H9 (cell line): ENCODE data around the gene ANAPC2. TPM values are rescaled to one million over a fixed set of nuclear protein-coding genes. Genes with fewer than 3 reads are reported as not detected.
A peak's percentile ranks its signal among the peaks of the same experiment; 100 is the strongest.

ENCODE experiments used
- DNase-seq: peaks from one replicate; pipeline ENCODE4 v3.0.0-alpha.2; 2017
- H2AFZ ChIP-seq: one replicate; pipeline ENCODE4 v1.6.1; 2013; ENCODE audit warnings: mild to moderate bottlenecking, low read length, control low read depth, moderate library complexity
- H2AK5ac ChIP-seq: 2 replicates; pipeline ENCODE4 v1.6.1; 2013; ENCODE audit warnings: low read length, control low read depth, mixed read lengths; ENCODE audit not compliant: insufficient read length
- H2BK120ac ChIP-seq: one replicate; pipeline ENCODE4 v1.6.1; 2013; ENCODE audit warnings: low read depth, mild to moderate bottlenecking, low read length, control low read depth, inconsistent platforms; ENCODE audit not compliant: poor library complexity, severe bottlenecking
- H2BK12ac ChIP-seq: 2 replicates; pipeline ENCODE4 v1.6.1; 2013; ENCODE audit warnings: low read length, control low read depth, mixed read lengths, low read depth; ENCODE audit not compliant: insufficient read length
- H2BK15ac ChIP-seq: 2 replicates; pipeline ENCODE4 v1.6.1; 2013; ENCODE audit warnings: low read depth, low read length, control low read depth
- H2BK20ac ChIP-seq: one replicate; pipeline ENCODE4 v1.6.1; 2013; ENCODE audit warnings: low read depth, mild to moderate bottlenecking, low read length, control low read depth, inconsistent platforms; ENCODE audit not compliant: poor library complexity, severe bottlenecking
- H2BK5ac ChIP-seq: 2 replicates; pipeline ENCODE4 v1.6.1; 2013; ENCODE audit warnings: low read length, control low read depth, mixed read lengths; ENCODE audit not compliant: insufficient read length
- H3K14ac ChIP-seq: 2 replicates; pipeline ENCODE4 v1.6.1; 2013; ENCODE audit warnings: low read length, control low read depth; ENCODE audit not compliant: insufficient read depth
- H3K18ac ChIP-seq: 2 replicates; pipeline ENCODE4 v1.6.1; 2013; ENCODE audit warnings: low read depth, mild to moderate bottlenecking, mixed read lengths, low read length, control low read depth; ENCODE audit not compliant: insufficient read length
- H3K23ac ChIP-seq: 2 replicates; pipeline ENCODE4 v1.6.1; 2013; ENCODE audit warnings: low read length, control low read depth, mixed read lengths, low read depth; ENCODE audit not compliant: insufficient read length
- H3K23me2 ChIP-seq: 2 replicates; pipeline ENCODE4 v1.6.1; 2013; ENCODE audit warnings: low read depth, mild to moderate bottlenecking, mixed read lengths, low read length, control low read depth; ENCODE audit not compliant: insufficient read length, poor library complexity, severe bottlenecking
- H3K27ac ChIP-seq: 2 replicates; pipeline ENCODE4 v1.5.1; 2013; ENCODE audit warnings: low read length, control low read depth, mixed read lengths, low read depth; ENCODE audit not compliant: insufficient read length
- H3K27me3 ChIP-seq: 2 replicates; pipeline ENCODE4 v1.6.1; 2013; ENCODE audit warnings: low read length, control low read depth, inconsistent platforms; ENCODE audit not compliant: insufficient read depth
- H3K4ac ChIP-seq: 2 replicates; pipeline ENCODE4 v1.6.1; 2013; ENCODE audit warnings: low read depth, mild to moderate bottlenecking, control low read depth, inconsistent platforms, low read length, moderate library complexity
- H3K4me1 ChIP-seq: 2 replicates; pipeline ENCODE4 v1.6.1; 2013; ENCODE audit warnings: low read length, control low read depth, inconsistent platforms; ENCODE audit not compliant: insufficient read depth
- H3K4me2 ChIP-seq: 2 replicates; pipeline ENCODE4 v1.6.1; 2013; ENCODE audit warnings: low read length, control low read depth, mixed read lengths; ENCODE audit not compliant: insufficient read length, insufficient read depth
- H3K56ac ChIP-seq: 2 replicates; pipeline ENCODE4 v1.6.1; 2013; ENCODE audit warnings: low read depth, mild to moderate bottlenecking, mixed read lengths, low read length, control low read depth; ENCODE audit not compliant: insufficient read length
- H3K79me1 ChIP-seq: 2 replicates; pipeline ENCODE4 v1.6.1; 2013; ENCODE audit warnings: low read depth, mild to moderate bottlenecking, moderate library complexity, low read length, control low read depth, inconsistent platforms; ENCODE audit not compliant: insufficient read depth, poor library complexity, severe bottlenecking
- H3K79me2 ChIP-seq: 2 replicates; pipeline ENCODE4 v1.6.1; 2013; ENCODE audit warnings: low read length, control low read depth, inconsistent platforms; ENCODE audit not compliant: insufficient read depth
- H3K9ac ChIP-seq: 2 replicates; pipeline ENCODE4 v1.6.1; 2013; ENCODE audit warnings: low read length, control low read depth, mixed read lengths; ENCODE audit not compliant: insufficient read length; ENCODE audit errors: extremely low read depth
- H3K9me3 ChIP-seq: one replicate; pipeline ENCODE4 v1.6.1; 2013; ENCODE audit warnings: low read depth, low read length, inconsistent platforms; ENCODE audit not compliant: control insufficient read depth
- H3T11ph ChIP-seq: one replicate; pipeline ENCODE4 v1.6.1; 2013; ENCODE audit warnings: mild to moderate bottlenecking, low read length, control low read depth, inconsistent platforms
- H4K20me1 ChIP-seq: one replicate; pipeline ENCODE4 v1.6.1; 2013; ENCODE audit not compliant: control insufficient read depth, insufficient read length, insufficient read depth
- H4K5ac ChIP-seq: 2 replicates; pipeline ENCODE4 v1.6.1; 2013; ENCODE audit warnings: low read depth, mild to moderate bottlenecking, mixed read lengths, low read length, control low read depth; ENCODE audit not compliant: insufficient read length
- H4K8ac ChIP-seq: replicated peaks from 2 replicates; pipeline ENCODE4 v1.6.1; 2013; ENCODE audit warnings: low read length, control low read depth, mixed read lengths, low read depth; ENCODE audit not compliant: insufficient read length
- H4K91ac ChIP-seq: 2 replicates; pipeline ENCODE4 v1.6.1; 2013; ENCODE audit warnings: low read depth, mild to moderate bottlenecking, moderate library complexity, mixed read lengths, low read length, control low read depth; ENCODE audit not compliant: insufficient read length
- H3K27ac Mint-ChIP-seq, 3 experiments: 2 replicates in 2 of 3; 3 replicates in 1 of 3; pipeline ENCODE4 v1.8.0; 2020 to 2021; ENCODE audit warnings: mixed read lengths in 3 of 3, mild to moderate bottlenecking in 1 of 3, moderate library complexity in 1 of 3
- H3K27me3 Mint-ChIP-seq: 2 replicates; pipeline ENCODE4 v1.8.0; 2021; ENCODE audit warnings: low read depth, mild to moderate bottlenecking, moderate library complexity, mixed read lengths
- H3K36me3 Mint-ChIP-seq, 3 experiments: 2 replicates in 2 of 3; 3 replicates in 1 of 3; pipeline ENCODE4 v1.8.0; 2020 to 2021; ENCODE audit warnings: low read depth in 3 of 3, mixed read lengths in 3 of 3; ENCODE audit not compliant: insufficient read depth in 1 of 3
- H3K4me1 Mint-ChIP-seq, 2 experiments: 2 replicates each; pipeline ENCODE4 v1.8.0; 2020; ENCODE audit warnings: mixed read lengths in 2 of 2
- H3K4me3 Mint-ChIP-seq, 2 experiments: 2 replicates in 1 of 2; 3 replicates in 1 of 2; pipeline ENCODE4 v1.8.0; 2020 to 2021; ENCODE audit warnings: mild to moderate bottlenecking in 2 of 2, mixed read lengths in 2 of 2, moderate library complexity in 1 of 2
- H3K9me3 Mint-ChIP-seq, 2 experiments: 2 replicates in 1 of 2; 3 replicates in 1 of 2; pipeline ENCODE4 v1.8.0; 2020; ENCODE audit warnings: mild to moderate bottlenecking in 2 of 2, mixed read lengths in 2 of 2, moderate library complexity in 1 of 2
- WGBS: extraction: QIAGEN DNeasy Blood & Tissue Kit; methylation state at CpG from one replicate; pipeline ENCODE4 v1.1.7; 2013; ENCODE audit warnings: missing lambda C conversion rate, low lambda C conversion rate, mixed read lengths; ENCODE audit not compliant: insufficient read length; ENCODE audit errors: extremely low coverage; 5-methylcytosine and 5-hydroxymethylcytosine counted together
- total RNA-seq: library from RNA; stranded (reverse); gene quantifications from 2 replicates; pipeline ENCODE4 v1.2.1, GENCODE V29; 2021
- TF ChIP-seq, protein P1 (sequence below): fragments of 200-600 bp; sonication (generic); conservative IDR thresholded peaks from 3 replicates; pipeline ENCODE4 v1.8.0; 2021; ENCODE audit warnings: antibody characterized with exemption, mild to moderate bottlenecking

Gene ANAPC2
- total RNA-seq, 1 experiment from 2014 or later: 54.8 TPM

DNA sequence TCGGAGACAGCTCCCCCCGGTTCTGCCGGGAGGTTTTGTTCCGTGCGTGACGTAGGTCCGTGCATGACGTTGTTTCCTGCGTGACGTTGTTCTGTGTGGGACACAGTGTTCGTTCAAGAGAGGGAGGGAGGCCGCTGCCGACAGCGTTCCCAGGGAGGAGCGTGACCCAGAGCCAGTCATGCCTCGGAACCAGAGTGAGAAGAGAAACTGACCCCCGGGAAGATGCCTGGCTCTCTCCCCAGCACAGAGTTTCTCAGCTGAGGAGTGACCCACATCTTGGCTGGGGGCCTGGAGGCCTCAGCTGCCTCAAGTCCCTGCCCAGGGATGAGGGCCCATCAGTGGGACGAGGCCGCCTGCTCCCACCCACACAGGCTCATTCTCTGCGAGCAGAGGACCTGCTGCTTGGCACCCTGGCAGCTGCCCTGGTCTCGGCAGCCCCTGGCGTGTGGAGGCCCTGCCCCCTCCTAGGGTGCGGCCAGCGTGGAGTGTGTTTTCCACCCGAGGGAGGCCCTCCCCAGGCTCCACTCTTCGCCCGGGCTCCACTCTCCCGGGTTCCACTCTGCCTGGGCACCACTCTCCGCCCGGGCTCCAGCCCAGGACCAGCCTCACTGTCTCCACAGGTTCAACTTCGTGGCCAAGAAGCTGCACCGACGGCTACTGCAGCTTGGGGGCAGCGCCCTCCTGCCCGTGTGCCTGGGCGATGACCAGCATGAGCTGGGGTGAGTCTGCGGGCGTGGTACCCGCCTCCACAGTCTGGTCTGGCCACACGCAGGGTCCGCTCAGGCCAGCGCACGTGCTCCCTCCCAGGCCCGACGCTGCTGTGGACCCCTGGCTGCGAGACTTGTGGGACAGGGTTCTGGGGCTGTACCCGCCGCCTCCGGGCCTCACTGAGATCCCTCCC, 25.1 kb upstream of the ANAPC2 start:
- Mint-ChIP-seq H3K36me3 (peaks cover 5 to 34% (median 26%) of the 10 kb centered on the region in 3 experiments; a peak in 6 of 7 replicates), H3K4me1 (peaks cover 4 to 5% of the 10 kb centered on the region in 2 experiments), H3K9me3 (no peaks in the 10 kb centered on the region), H3K27ac (no peak overlapping the region; a peak in 1 of 7 replicates), H3K4me3 (no peak overlapping the region), H3K27me3 (no peaks in the 10 kb centered on the region)
- no CpG with 5 or more reads among the region's 49 CpGs for WGBS
- Histone ChIP-seq H2BK5ac (no peak overlapping the region), H3K79me2 (no peaks in the 10 kb centered on the region), H3K27ac (no peak overlapping the region), H3K18ac (no peak overlapping the region), H4K5ac (no peak overlapping the region), H2BK120ac (no peak overlapping the region), H3K4ac (no peak overlapping the region), H3T11ph (no peak overlapping the region), H3K23ac (no peak overlapping the region), H3K9ac (no peak overlapping the region), H3K56ac (no peak overlapping the region), H3K9me3 (no peaks in the 10 kb centered on the region), H3K4me1 (no peaks in the 10 kb centered on the region; the same call in 1 of the 2 replicates), H2BK15ac (no peak overlapping the region), H3K23me2 (no peaks in the 10 kb centered on the region), H4K91ac (no peak overlapping the region), H4K20me1 (no peaks in the 10 kb centered on the region), H2BK12ac (no peak overlapping the region), H2BK20ac (no peak overlapping the region), H4K8ac (no peak overlapping the region), H3K27me3 (no peaks in the 10 kb centered on the region), H2AK5ac (no peak overlapping the region), H2AFZ (no peak overlapping the region), H3K4me2 (no peak overlapping the region), H3K14ac (no peak overlapping the region), H3K79me1 (no peaks in the 10 kb centered on the region)
- no peak for DNase-seq
- TF ChIP-seq, protein P1, sequence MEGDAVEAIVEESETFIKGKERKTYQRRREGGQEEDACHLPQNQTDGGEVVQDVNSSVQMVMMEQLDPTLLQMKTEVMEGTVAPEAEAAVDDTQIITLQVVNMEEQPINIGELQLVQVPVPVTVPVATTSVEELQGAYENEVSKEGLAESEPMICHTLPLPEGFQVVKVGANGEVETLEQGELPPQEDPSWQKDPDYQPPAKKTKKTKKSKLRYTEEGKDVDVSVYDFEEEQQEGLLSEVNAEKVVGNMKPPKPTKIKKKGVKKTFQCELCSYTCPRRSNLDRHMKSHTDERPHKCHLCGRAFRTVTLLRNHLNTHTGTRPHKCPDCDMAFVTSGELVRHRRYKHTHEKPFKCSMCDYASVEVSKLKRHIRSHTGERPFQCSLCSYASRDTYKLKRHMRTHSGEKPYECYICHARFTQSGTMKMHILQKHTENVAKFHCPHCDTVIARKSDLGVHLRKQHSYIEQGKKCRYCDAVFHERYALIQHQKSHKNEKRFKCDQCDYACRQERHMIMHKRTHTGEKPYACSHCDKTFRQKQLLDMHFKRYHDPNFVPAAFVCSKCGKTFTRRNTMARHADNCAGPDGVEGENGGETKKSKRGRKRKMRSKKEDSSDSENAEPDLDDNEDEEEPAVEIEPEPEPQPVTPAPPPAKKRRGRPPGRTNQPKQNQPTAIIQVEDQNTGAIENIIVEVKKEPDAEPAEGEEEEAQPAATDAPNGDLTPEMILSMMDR: peak; percentile 44
